Neutrophil (primary cell): ENCODE data around the gene CCDC138.

Experiments used
- H3K27ac ChIP-seq: fragments of 200-600 bp; sonication (generic); 2 replicates; pipeline ENCODE4 v1.5.1; 2016; ENCODE audit warnings: mild to moderate bottlenecking, moderate library complexity
- H3K27me3 ChIP-seq: fragments of 200-600 bp; sonication (generic); 2 replicates; pipeline ENCODE4 v1.6.0; 2016; ENCODE audit warnings: mild to moderate bottlenecking
- H3K36me3 ChIP-seq: fragments of 200-600 bp; sonication (generic); 2 replicates; pipeline ENCODE4 v1.5.1; 2017
- H3K4me1 ChIP-seq, 2 experiments: fragments of 200-600 bp in 1 of 2; sonication (generic) in 1 of 2; 1 replicate in 1 of 2; 2 replicates in 1 of 2; pipeline versions ENCODE4 v1.5.1 to v1.6.1; 2013 to 2016; ENCODE audit warnings: low read depth in 1 of 2, low read length in 1 of 2, mild to moderate bottlenecking in 1 of 2, moderate library complexity in 1 of 2; ENCODE audit not compliant: control insufficient read depth in 1 of 2, insufficient read depth in 1 of 2
- H3K4me3 ChIP-seq, 2 experiments: fragments of 200-600 bp in 1 of 2; sonication (generic) in 1 of 2; 1 replicate in 1 of 2; 2 replicates in 1 of 2; pipeline ENCODE4 v1.5.1; 2013 to 2016; ENCODE audit warnings: low read depth in 1 of 2, low read length in 1 of 2, mild to moderate bottlenecking in 1 of 2, moderate library complexity in 1 of 2
- H3K9me3 ChIP-seq: fragments of 200-600 bp; sonication (generic); 2 replicates; pipeline ENCODE4 v1.5.1; 2016
- CTCF ChIP-seq: fragments of 200-600 bp; sonication (generic); IDR thresholded peaks from 2 replicates; pipeline ENCODE4 v1.5.1; 2016; ENCODE audit warnings: antibody characterized with exemption

The CCDC138 gene

GRCh38 chr2:108916796-108917421, 130.3 kb downstream of the CCDC138 start:
- no peaks in the 10 kb centered on the region for H3K36me3 ChIP-seq
- H3K4me3 ChIP-seq: no peak overlapping the region
- H3K27me3 ChIP-seq: peaks cover 18% of the 10 kb centered on the region
- no peaks in the 10 kb centered on the region for H3K9me3 ChIP-seq
- no peak for TF ChIP-seq CTCF
- H3K4me1 ChIP-seq: no peaks in the 10 kb centered on the region
- H3K27ac ChIP-seq: no peak overlapping the region

GRCh38 chr2:108917526-108917925, 131.0 kb downstream of the CCDC138 start:
- Histone ChIP-seq H3K27me3 (peaks cover 18% of the 10 kb centered on the region), H3K4me3 (no peak overlapping the region), H3K27ac (no peak overlapping the region), H3K36me3 (no peaks in the 10 kb centered on the region), H3K4me1 (no peaks in the 10 kb centered on the region), H3K9me3 (no peaks in the 10 kb centered on the region)
- TF ChIP-seq CTCF: no peak

GRCh38 chr2:108918156-108918874, 131.7 kb downstream of the CCDC138 start:
- H3K4me1 ChIP-seq: no peaks in the 10 kb centered on the region
- H3K27ac ChIP-seq: no peak overlapping the region
- no peaks in the 10 kb centered on the region for H3K9me3 ChIP-seq
- TF ChIP-seq CTCF: no peak
- H3K4me3 ChIP-seq: no peak overlapping the region
- no peaks in the 10 kb centered on the region for H3K36me3 ChIP-seq
- peaks cover 18% of the 10 kb centered on the region for H3K27me3 ChIP-seq

GRCh38 chr2:108918941-108919341, 132.4 kb downstream of the CCDC138 start:
- no peak for TF ChIP-seq CTCF
- Histone ChIP-seq H3K4me1 (no peaks in the 10 kb centered on the region), H3K27me3 (peaks cover 18% of the 10 kb centered on the region), H3K9me3 (no peaks in the 10 kb centered on the region), H3K4me3 (no peak overlapping the region), H3K27ac (no peak overlapping the region), H3K36me3 (no peaks in the 10 kb centered on the region)

- Histone ChIP-seq H3K27me3 (peaks cover 18% of the 10 kb centered on the region), H3K9me3 (no peaks in the 10 kb centered on the region), H3K27ac (no peak overlapping the region), H3K4me3 (no peak overlapping the region), H3K36me3 (no peaks in the 10 kb centered on the region), H3K4me1 (no peaks in the 10 kb centered on the region)
- TF ChIP-seq CTCF: no peak
Measured at GRCh38 chr2:108919571-108920373, 133.2 kb downstream of the CCDC138 start.
